SU-DHL-6 (cell line): Measurements from ENCODE around the gene SOX14.

ENCODE experiments used
- H2AFZ ChIP-seq: fragments of 200-600 bp; sonication (generic); 2 replicates; pipeline ENCODE4 v1.6.1; 2014; ENCODE audit warnings: low read depth, mild to moderate bottlenecking, moderate library complexity, mixed read lengths, antibody characterized with exemption, low read length; ENCODE audit not compliant: severe bottlenecking
- H3F3A ChIP-seq: fragments of 200-600 bp; shearing (Covaris generic); 2 replicates; pipeline ENCODE4 v1.6.0; 2016; ENCODE audit warnings: antibody characterized with exemption, mild to moderate bottlenecking; ENCODE audit not compliant: insufficient read depth
- H3K27ac ChIP-seq: fragments of 200-600 bp; sonication (generic); 2 replicates; pipeline ENCODE4 v1.5.1; 2016; ENCODE audit warnings: low read depth, mild to moderate bottlenecking, low read length, moderate library complexity, mixed read lengths
- H3K27me3 ChIP-seq: fragments of 200-600 bp; sonication (generic), shearing (Covaris generic); 2 replicates; pipeline ENCODE4 v1.6.0; 2014; ENCODE audit warnings: mild to moderate bottlenecking, low read length
- H3K36me3 ChIP-seq: fragments of 200-600 bp; sonication (generic); 2 replicates; pipeline ENCODE4 v1.6.1; 2014; ENCODE audit warnings: mild to moderate bottlenecking, low read length, mixed read lengths
- H3K4me2 ChIP-seq: fragments of 300-600, 200-600 bp; shearing (Covaris generic), sonication (generic); 2 replicates; pipeline ENCODE4 v1.6.0; 2014; ENCODE audit warnings: low read length, low read depth, mild to moderate bottlenecking; ENCODE audit not compliant: poor library complexity, severe bottlenecking
- H3K4me3 ChIP-seq: fragments of 200-600 bp; sonication (generic); 2 replicates; pipeline ENCODE4 v1.5.1; 2014; ENCODE audit warnings: antibody characterized with exemption, low read length, mild to moderate bottlenecking, mixed read lengths; ENCODE audit not compliant: insufficient read depth, poor library complexity, severe bottlenecking
- H3K79me2 ChIP-seq: fragments of 200-600 bp; sonication (generic); 2 replicates; pipeline ENCODE4 v1.6.1; 2014; ENCODE audit warnings: mild to moderate bottlenecking, low read length, moderate library complexity; ENCODE audit not compliant: insufficient read depth
- H3K9ac ChIP-seq: fragments of 200-600 bp; sonication (generic); 2 replicates; pipeline ENCODE4 v1.7.0; 2014; ENCODE audit warnings: mild to moderate bottlenecking, low read length
- H3K9me2 ChIP-seq: fragments of 200-600 bp; sonication (generic); replicated peaks from 2 replicates; pipeline ENCODE4 v1.6.1; 2014; ENCODE audit warnings: low read length; ENCODE audit not compliant: insufficient read depth
- H3K9me3 ChIP-seq: fragments of 200-600 bp; sonication (generic); 2 replicates; pipeline ENCODE4 v1.6.1; 2014; ENCODE audit warnings: low read length, mixed read lengths; ENCODE audit not compliant: insufficient read depth
- H4K20me1 ChIP-seq: fragments of 200-600 bp; sonication (generic); 2 replicates; pipeline ENCODE4 v1.6.1; 2014; ENCODE audit warnings: low read depth, mild to moderate bottlenecking, antibody characterized with exemption, low read length, moderate library complexity, mixed read lengths
- CTCF ChIP-seq: fragments of 200-600 bp; sonication (generic); IDR thresholded peaks from one replicate; pipeline ENCODE4 v1.5.1; 2017; ENCODE audit warnings: antibody characterized with exemption, mild to moderate bottlenecking, low read length, moderate library complexity; ENCODE audit not compliant: insufficient read depth, poor library complexity, severe bottlenecking
- EZH2phosphoT487 ChIP-seq: fragments of 200-600 bp; sonication (generic), shearing (Covaris generic); conservative IDR thresholded peaks from 2 replicates; pipeline ENCODE4 v1.6.1; 2018; ENCODE audit warnings: mild to moderate bottlenecking, antibody characterized with exemption, low read length, moderate library complexity, mixed read lengths

The SOX14 gene

GRCh38 chr3:137738710-137739109 lies 25.4 kb upstream of the SOX14 start:
- Histone ChIP-seq H4K20me1 (no peaks in the 10 kb centered on the region), H3K79me2 (no peaks in the 10 kb centered on the region), H2AFZ (no peak overlapping the region), H3K9ac (no peak overlapping the region), H3K9me3 (0 out of 2 replicates have a peak, but pooled peaks cover 9% of the 10 kb centered on the region), H3K4me3 (no peak overlapping the region), H3F3A (no peaks in the 10 kb centered on the region), H3K4me2 (no peak overlapping the region), H3K36me3 (no peaks in the 10 kb centered on the region), H3K27me3 (no peaks in the 10 kb centered on the region), H3K27ac (no peak overlapping the region), H3K9me2 (no peaks in the 10 kb centered on the region)
- TF ChIP-seq CTCF: no peak
- TF ChIP-seq EZH2phosphoT487: no peak

- Histone ChIP-seq H3K79me2 (no peaks in the 10 kb centered on the region), H3K36me3 (no peaks in the 10 kb centered on the region), H3F3A (no peaks in the 10 kb centered on the region), H3K4me2 (no peak overlapping the region), H3K9me2 (no peaks in the 10 kb centered on the region), H2AFZ (no peak overlapping the region), H3K27ac (no peak overlapping the region), H3K9ac (no peak overlapping the region), H3K4me3 (no peak overlapping the region), H3K27me3 (no peaks in the 10 kb centered on the region), H4K20me1 (no peaks in the 10 kb centered on the region), H3K9me3 (no peaks in the 10 kb centered on the region)
- no peak for TF ChIP-seq EZH2phosphoT487
- no peak for TF ChIP-seq CTCF
These were observed 20.5 kb upstream of the SOX14 start for GRCh38 chr3:137743608-137744007.

- Histone ChIP-seq H2AFZ (no peak overlapping the region), H3K79me2 (no peaks in the 10 kb centered on the region), H3K4me2 (no peak overlapping the region), H3K9ac (no peak overlapping the region), H3K9me3 (no peaks in the 10 kb centered on the region), H3F3A (no peaks in the 10 kb centered on the region), H3K27me3 (no peaks in the 10 kb centered on the region), H3K9me2 (no peaks in the 10 kb centered on the region), H3K27ac (no peak overlapping the region), H4K20me1 (no peaks in the 10 kb centered on the region), H3K36me3 (no peaks in the 10 kb centered on the region), H3K4me3 (no peak overlapping the region)
- TF ChIP-seq CTCF (no peak), EZH2phosphoT487 (no peak)
These were observed 17.3 kb upstream of the SOX14 start for GRCh38 chr3:137746808-137747207.
